Right lobe of liver (tissue), 4 donors: ENCODE data around the gene SEPTIN3.

Experiments used
- CTCF ChIP-seq, 4 donors: fragments of 200-600 bp in 3 of 4; fragments of 450-650 bp in 1 of 4; IDR thresholded peaks; one replicate each; pipeline versions ENCODE4 v1.5.1 to v1.8.0; 2016 to 2022; ENCODE audit warnings: antibody characterized with exemption in 4 of 4, mild to moderate bottlenecking in 2 of 4
- POLR2A ChIP-seq: fragments of 450-650 bp; IDR thresholded peaks from one replicate; pipeline ENCODE4 v1.6.1; 2017; ENCODE audit warnings: antibody characterized with exemption, mild to moderate bottlenecking
- donor health status: DM: no; HTN: no; CAD: no.
- donor health status: DM: no; HTN: no; CAD: no.
- donor health status: DM: no; HTN: yes; CAD: no.

GRCh38 chr22:41951898-41952474, 17.3 kb upstream of the SEPTIN3 start, which contains the start of gene SMIM45:
- TF ChIP-seq CTCF (IDR thresholded peaks at IDR 0.05) (no peak), POLR2A (no peak)
